GM20000 (cell line): ENCODE results near the gene KCNC1.

Experiments
- DNase-seq: peaks from one replicate; pipeline ENCODE4 v3.0.0; 2012; ENCODE audit warnings: low spot score
- CTCF ChIP-seq: IDR thresholded peaks from 2 replicates; pipeline ENCODE4 v1.5.1; 2012; ENCODE audit warnings: mild to moderate bottlenecking, control low read depth; ENCODE audit errors: extremely low read depth, missing control alignments

The KCNC1 gene

GRCh38 chr11:17831228-17831627 lies 96.6 kb downstream of the KCNC1 start:
- no peak for TF ChIP-seq CTCF
- DNase-seq = no peak

- no peak for DNase-seq
- TF ChIP-seq CTCF = no peak
Observed at GRCh38 chr11:17831883-17832282, 97.3 kb downstream of the KCNC1 start.
